ENCODE measurements around the gene B4GALT1. TPM values are rescaled to one million over a fixed set of nuclear protein-coding genes. Genes with fewer than 3 reads are reported as not detected.
"Not testable (repeated sequence)": the region's sequence is repeated elsewhere in the genome, so short reads cannot be mapped to it uniquely, and the experiment has no call there.

Gene B4GALT1
- total and polyA plus RNA-seq, 4 donors, result 27.2 to 130 (median 86.2) TPM

DNA sequence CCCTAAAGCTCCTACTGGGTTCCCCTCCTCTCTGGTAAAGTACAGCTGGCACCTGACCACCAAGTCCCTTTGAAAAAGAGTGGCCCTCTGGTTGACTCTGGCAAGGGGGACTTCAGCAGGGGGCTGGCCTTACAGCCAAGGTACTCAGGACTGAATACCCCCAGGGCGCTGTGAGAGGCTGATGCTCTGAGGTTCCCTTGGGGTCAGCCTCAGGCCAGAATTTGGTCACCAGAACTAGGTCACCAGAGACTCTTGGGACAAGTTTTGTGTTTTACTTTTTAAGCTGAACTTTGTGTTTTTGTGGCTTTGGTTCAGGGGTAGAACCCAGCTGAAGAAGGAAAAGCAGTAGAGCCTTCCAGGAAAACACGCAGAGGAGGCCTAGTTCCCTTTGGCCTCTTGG is 67.4 kb downstream of the B4GALT1 start:
- no peaks in the 10 kb centered on the region for H3K4me1 ChIP-seq (ENCODE audit: control insufficient read depth in 5 of 5, insufficient read depth in 5 of 5, low read length in 5 of 5)
- no peak for DNase-seq
- no peak overlapping the region for H3K9ac ChIP-seq (ENCODE audit: insufficient read depth in 1 of 2, low read length in 2 of 2)
- H3K4me3 ChIP-seq, result no peak overlapping the region
- 96 to 100% methylated on average over 2 of the region's 2 CpGs for WGBS, 2 donors
- no peaks in the 10 kb centered on the region for H3K9me3 ChIP-seq (ENCODE audit: control insufficient read depth in 4 of 4, insufficient read depth in 3 of 4, low read length in 3 of 4)
- no peaks in the 10 kb centered on the region for H3K27me3 ChIP-seq (ENCODE audit: control insufficient read depth in 3 of 3, insufficient read depth in 3 of 3, low read length in 2 of 3)
- ATAC-seq (ENCODE audit: insufficient read depth, low FRiP score), result no peak
- H3K36me3 ChIP-seq (ENCODE audit: control insufficient read depth in 4 of 4, insufficient read depth in 4 of 4, low read length in 4 of 4), result no peaks in the 10 kb centered on the region
- no peak overlapping the region for H3K27ac ChIP-seq (ENCODE audit: low read depth in 1 of 2, low read length in 1 of 2)
- TF ChIP-seq, protein P1, sequence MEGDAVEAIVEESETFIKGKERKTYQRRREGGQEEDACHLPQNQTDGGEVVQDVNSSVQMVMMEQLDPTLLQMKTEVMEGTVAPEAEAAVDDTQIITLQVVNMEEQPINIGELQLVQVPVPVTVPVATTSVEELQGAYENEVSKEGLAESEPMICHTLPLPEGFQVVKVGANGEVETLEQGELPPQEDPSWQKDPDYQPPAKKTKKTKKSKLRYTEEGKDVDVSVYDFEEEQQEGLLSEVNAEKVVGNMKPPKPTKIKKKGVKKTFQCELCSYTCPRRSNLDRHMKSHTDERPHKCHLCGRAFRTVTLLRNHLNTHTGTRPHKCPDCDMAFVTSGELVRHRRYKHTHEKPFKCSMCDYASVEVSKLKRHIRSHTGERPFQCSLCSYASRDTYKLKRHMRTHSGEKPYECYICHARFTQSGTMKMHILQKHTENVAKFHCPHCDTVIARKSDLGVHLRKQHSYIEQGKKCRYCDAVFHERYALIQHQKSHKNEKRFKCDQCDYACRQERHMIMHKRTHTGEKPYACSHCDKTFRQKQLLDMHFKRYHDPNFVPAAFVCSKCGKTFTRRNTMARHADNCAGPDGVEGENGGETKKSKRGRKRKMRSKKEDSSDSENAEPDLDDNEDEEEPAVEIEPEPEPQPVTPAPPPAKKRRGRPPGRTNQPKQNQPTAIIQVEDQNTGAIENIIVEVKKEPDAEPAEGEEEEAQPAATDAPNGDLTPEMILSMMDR (IDR thresholded peaks at IDR 0.05; ENCODE audit: control extremely low read depth, extremely low read depth), result no peak

DNA sequence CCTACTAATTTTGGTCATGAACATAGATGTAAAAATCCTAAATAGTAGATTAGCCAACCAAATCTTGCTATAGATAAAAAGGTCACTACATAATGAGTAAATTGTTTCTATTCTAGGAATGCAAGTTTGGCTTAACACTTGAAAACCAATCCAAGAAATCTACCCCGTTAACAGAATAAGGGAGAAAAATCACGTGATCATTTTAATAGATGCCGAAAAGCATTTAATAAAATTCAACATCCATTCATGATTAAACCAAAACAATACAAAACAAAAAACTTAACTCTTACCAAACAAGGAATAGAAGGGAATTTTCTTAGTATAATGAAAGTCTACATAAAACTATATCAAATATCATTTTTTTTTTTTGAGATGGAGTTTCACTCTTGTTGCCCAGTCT is 69.9 kb downstream of the B4GALT1 start:
- no peak overlapping the region for H3K27ac ChIP-seq (ENCODE audit: low read depth in 1 of 2, low read length in 1 of 2)
- DNase-seq (no peak), ATAC-seq (ENCODE audit: insufficient read depth, low FRiP score) (no peak)
- no peaks in the 10 kb centered on the region for H3K27me3 ChIP-seq (ENCODE audit: control insufficient read depth in 3 of 3, insufficient read depth in 3 of 3, low read length in 2 of 3)
- no peak overlapping the region for H3K4me3 ChIP-seq
- no peaks in the 10 kb centered on the region for H3K36me3 ChIP-seq (ENCODE audit: control insufficient read depth in 4 of 4, insufficient read depth in 4 of 4, low read length in 4 of 4)
- H3K9ac ChIP-seq (ENCODE audit: insufficient read depth in 1 of 2, low read length in 2 of 2), result no peak overlapping the region
- TF ChIP-seq, protein P1 (IDR thresholded peaks at IDR 0.05; ENCODE audit: control extremely low read depth, extremely low read depth), result no peak
- WGBS, 2 donors, result 83 to 93% methylated on average over 3 of the region's 3 CpGs
- H3K9me3 ChIP-seq (ENCODE audit: control insufficient read depth in 4 of 4, insufficient read depth in 3 of 4, low read length in 3 of 4), result no peaks in the 10 kb centered on the region
- no peaks in the 10 kb centered on the region for H3K4me1 ChIP-seq (ENCODE audit: control insufficient read depth in 5 of 5, insufficient read depth in 5 of 5, low read length in 5 of 5)

DNA sequence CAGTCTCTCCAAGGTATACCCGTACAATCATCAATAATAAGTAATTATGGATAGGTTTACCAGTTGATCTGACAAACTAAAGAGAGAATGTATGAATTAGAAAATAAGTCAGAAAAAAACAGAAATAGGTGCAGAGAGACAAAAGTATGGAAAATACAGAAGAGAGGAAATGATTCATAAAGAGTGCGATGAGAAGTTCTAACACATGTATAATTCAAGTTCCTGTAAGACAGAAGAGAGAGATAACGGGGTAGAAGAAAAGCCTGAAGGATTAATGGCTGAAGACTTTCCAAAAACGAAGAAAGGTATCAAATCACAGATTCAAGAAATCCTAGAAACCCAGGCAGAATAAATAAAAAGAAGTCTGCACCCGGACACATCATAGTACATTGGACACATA is 74.5 kb downstream of the B4GALT1 start:
- no peaks in the 10 kb centered on the region for H3K9me3 ChIP-seq (ENCODE audit: control insufficient read depth in 4 of 4, insufficient read depth in 3 of 4, low read length in 3 of 4)
- no peak overlapping the region for H3K4me3 ChIP-seq
- ATAC-seq (ENCODE audit: insufficient read depth, low FRiP score), result no peak
- no peak overlapping the region for H3K27ac ChIP-seq (ENCODE audit: low read depth in 1 of 2, low read length in 1 of 2)
- H3K36me3 ChIP-seq (ENCODE audit: control insufficient read depth in 4 of 4, insufficient read depth in 4 of 4, low read length in 4 of 4), result no peaks in the 10 kb centered on the region
- no peak overlapping the region for H3K9ac ChIP-seq (ENCODE audit: insufficient read depth in 1 of 2, low read length in 2 of 2)
- H3K27me3 ChIP-seq (ENCODE audit: control insufficient read depth in 3 of 3, insufficient read depth in 3 of 3, low read length in 2 of 3), result no peaks in the 10 kb centered on the region
- TF ChIP-seq, protein P1 (IDR thresholded peaks at IDR 0.05; ENCODE audit: control extremely low read depth, extremely low read depth), result no peak
- DNase-seq, result no peak
- no peaks in the 10 kb centered on the region for H3K4me1 ChIP-seq (ENCODE audit: control insufficient read depth in 5 of 5, insufficient read depth in 5 of 5, low read length in 5 of 5)
- WGBS, 2 donors, result 69 to 70% methylated on average over 5 of the region's 5 CpGs

DNA sequence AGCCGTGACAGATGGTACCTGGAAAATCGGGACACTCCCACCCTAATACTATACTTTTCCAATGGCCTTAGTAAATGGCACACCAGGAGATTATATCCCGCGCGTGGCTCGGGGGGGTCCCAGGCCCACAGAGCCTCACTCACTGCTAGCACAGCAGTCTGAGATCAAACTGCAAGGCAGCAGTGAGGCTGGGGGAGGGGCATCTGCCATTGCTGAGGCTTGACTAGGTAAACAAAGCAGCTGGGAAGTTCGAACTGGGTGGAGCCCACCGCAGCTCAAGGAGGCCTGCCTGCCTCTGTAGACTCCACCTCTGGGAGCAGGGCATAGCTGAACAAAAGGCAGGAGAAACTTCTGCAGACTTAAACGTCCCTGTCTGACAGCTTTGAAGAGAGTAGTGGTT is 81.5 kb downstream of the B4GALT1 start:
- not testable (repeated sequence) for H3K9me3 ChIP-seq (ENCODE audit: control insufficient read depth in 4 of 4, insufficient read depth in 3 of 4, low read length in 3 of 4); DNase-seq; ATAC-seq (ENCODE audit: insufficient read depth, low FRiP score); H3K36me3 ChIP-seq (ENCODE audit: control insufficient read depth in 4 of 4, insufficient read depth in 4 of 4, low read length in 4 of 4); H3K9ac ChIP-seq (ENCODE audit: insufficient read depth in 1 of 2, low read length in 2 of 2); H3K4me1 ChIP-seq (ENCODE audit: control insufficient read depth in 5 of 5, insufficient read depth in 5 of 5, low read length in 5 of 5); H3K27ac ChIP-seq (ENCODE audit: low read depth in 1 of 2, low read length in 1 of 2); H3K27me3 ChIP-seq (ENCODE audit: control insufficient read depth in 3 of 3, insufficient read depth in 3 of 3, low read length in 2 of 3); H3K4me3 ChIP-seq
- 87 to 91% methylated on average over 9 of the region's 9 CpGs for WGBS, 2 donors
